Measurements from ENCODE around the gene PSMD10.

GRCh38 chrX:108097380-108097779 lies 6.0 kb upstream of the PSMD10 start:
- TF ChIP-seq CTCF (IDR thresholded peaks at IDR 0.05; ENCODE audit: low read depth, low read length, missing input control) (no peak), RXRA (IDR thresholded peaks at IDR 0.05) (no peak), EGR1 (IDR thresholded peaks at IDR 0.05; ENCODE audit: low read depth in 2 of 2) (no peak), RAD21 (IDR thresholded peaks at IDR 0.05) (no peak), ATF3 (IDR thresholded peaks at IDR 0.05) (no peak)
- TF ChIP-seq, protein P1, sequence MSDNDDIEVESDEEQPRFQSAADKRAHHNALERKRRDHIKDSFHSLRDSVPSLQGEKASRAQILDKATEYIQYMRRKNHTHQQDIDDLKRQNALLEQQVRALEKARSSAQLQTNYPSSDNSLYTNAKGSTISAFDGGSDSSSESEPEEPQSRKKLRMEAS (IDR thresholded peaks at IDR 0.05): no peak
- TF ChIP-seq, protein P2, sequence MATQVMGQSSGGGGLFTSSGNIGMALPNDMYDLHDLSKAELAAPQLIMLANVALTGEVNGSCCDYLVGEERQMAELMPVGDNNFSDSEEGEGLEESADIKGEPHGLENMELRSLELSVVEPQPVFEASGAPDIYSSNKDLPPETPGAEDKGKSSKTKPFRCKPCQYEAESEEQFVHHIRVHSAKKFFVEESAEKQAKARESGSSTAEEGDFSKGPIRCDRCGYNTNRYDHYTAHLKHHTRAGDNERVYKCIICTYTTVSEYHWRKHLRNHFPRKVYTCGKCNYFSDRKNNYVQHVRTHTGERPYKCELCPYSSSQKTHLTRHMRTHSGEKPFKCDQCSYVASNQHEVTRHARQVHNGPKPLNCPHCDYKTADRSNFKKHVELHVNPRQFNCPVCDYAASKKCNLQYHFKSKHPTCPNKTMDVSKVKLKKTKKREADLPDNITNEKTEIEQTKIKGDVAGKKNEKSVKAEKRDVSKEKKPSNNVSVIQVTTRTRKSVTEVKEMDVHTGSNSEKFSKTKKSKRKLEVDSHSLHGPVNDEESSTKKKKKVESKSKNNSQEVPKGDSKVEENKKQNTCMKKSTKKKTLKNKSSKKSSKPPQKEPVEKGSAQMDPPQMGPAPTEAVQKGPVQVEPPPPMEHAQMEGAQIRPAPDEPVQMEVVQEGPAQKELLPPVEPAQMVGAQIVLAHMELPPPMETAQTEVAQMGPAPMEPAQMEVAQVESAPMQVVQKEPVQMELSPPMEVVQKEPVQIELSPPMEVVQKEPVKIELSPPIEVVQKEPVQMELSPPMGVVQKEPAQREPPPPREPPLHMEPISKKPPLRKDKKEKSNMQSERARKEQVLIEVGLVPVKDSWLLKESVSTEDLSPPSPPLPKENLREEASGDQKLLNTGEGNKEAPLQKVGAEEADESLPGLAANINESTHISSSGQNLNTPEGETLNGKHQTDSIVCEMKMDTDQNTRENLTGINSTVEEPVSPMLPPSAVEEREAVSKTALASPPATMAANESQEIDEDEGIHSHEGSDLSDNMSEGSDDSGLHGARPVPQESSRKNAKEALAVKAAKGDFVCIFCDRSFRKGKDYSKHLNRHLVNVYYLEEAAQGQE (IDR thresholded peaks at IDR 0.05): no peak
- TF ChIP-seq, protein P3, sequence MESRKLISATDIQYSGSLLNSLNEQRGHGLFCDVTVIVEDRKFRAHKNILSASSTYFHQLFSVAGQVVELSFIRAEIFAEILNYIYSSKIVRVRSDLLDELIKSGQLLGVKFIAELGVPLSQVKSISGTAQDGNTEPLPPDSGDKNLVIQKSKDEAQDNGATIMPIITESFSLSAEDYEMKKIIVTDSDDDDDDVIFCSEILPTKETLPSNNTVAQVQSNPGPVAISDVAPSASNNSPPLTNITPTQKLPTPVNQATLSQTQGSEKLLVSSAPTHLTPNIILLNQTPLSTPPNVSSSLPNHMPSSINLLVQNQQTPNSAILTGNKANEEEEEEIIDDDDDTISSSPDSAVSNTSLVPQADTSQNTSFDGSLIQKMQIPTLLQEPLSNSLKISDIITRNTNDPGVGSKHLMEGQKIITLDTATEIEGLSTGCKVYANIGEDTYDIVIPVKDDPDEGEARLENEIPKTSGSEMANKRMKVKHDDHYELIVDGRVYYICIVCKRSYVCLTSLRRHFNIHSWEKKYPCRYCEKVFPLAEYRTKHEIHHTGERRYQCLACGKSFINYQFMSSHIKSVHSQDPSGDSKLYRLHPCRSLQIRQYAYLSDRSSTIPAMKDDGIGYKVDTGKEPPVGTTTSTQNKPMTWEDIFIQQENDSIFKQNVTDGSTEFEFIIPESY (IDR thresholded peaks at IDR 0.05): no peak

Measured in liver (tissue), 3 donors.